ENCODE measurements around the gene ABCA4.
"Not testable (repeated sequence)": the region's sequence is repeated elsewhere in the genome, so short reads cannot be mapped to it uniquely, and the experiment has no call there.

The ABCA4 gene

GRCh38 chr1:94120991-94121390, at the start of gene ABCA4:
TSS of gene ABCA4 (minus strand) at chr1:94121148. CDS start at chr1:94121045, 103 bp downstream.
- DNase-seq (ENCODE audit: low read depth), result no peak

DNA sequence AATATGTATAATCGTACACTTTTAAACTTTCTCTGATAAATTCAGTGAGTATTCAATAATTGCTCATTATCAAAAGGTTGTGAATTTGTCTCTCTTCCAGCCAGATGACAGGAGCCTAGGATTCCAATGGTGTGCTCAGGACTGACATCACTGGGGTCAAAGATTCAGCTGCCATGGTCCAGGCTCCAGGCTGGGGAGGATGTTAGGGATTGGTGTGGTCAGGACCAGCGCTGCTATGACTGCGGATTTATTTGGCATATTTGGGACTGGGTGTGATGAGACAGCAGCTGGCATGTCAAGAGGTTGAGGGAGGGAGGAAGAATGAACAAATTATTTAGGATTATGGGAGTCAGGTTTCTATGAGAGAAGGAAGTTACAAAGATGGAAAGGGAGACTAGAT, 48.2 kb upstream of the ABCA4 start:
- no peak for DNase-seq (ENCODE audit: low read depth)

DNA sequence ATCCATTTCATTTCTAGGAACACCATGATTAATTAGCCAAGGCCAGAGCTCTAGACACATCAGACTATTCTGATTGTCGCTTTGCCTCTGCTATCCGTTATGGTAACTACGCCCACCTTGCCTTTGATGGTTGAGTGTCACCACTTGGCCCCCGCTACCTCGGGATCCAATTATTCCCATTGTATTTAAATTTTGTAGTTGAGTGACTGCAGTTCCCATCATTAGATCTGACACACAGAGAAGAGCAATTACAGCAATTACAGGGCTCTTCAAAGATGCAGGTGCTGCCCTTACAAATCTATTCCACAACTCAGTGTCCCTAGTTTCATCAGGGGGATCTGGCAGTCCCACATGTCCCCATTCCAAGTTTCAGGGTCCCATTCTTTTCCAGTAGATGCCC, 44.9 kb upstream of the ABCA4 start:
- no peak for DNase-seq (ENCODE audit: low read depth)

GRCh38 chr1:94164885-94165284, 43.9 kb upstream of the ABCA4 start:
- not testable (repeated sequence) for DNase-seq (ENCODE audit: low read depth)

GRCh38 chr1:94164121-94164520, 43.2 kb upstream of the ABCA4 start:
- not testable (repeated sequence) for DNase-seq (ENCODE audit: low read depth)

DNA sequence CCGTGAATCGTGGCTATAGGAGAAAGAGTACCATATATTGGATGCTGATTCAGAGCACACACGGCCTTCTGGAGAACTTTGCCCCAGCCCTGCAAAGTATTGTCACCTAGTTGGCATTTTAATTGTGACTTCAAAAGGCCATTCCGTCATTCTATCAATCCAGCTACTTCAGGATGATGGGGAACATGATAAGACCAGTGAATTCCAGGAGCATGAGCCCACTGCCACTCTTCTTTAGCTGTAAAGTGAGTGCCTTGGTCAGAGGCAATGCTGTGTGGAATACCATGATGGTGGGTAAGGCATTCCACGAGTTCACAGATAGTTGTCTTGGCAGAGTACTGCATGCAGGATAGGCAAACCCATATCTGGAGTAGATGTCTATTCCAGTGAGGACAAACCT, 42.3 kb upstream of the ABCA4 start:
- not testable (repeated sequence) for DNase-seq (ENCODE audit: low read depth)

DNA sequence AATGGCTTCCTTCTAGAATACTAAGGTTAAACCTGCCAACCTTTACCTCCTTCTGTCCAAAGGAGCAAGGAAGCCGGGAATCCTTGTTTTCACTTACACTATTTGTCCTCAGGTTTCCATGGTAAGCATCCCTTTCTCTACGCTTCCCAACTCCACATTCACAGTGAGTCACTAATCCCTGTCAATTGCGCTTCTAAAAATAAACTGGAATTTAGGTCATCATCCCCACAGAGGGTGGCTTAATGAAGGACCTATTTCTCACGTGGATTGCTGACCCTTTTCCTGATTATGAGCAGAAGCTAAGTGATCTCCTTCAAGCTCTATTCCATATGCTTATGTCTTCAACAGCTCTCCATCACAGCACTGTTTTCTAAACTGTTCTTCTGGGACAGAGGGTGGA, 39.9 kb upstream of the ABCA4 start:
- no peak for DNase-seq (ENCODE audit: low read depth)

DNA sequence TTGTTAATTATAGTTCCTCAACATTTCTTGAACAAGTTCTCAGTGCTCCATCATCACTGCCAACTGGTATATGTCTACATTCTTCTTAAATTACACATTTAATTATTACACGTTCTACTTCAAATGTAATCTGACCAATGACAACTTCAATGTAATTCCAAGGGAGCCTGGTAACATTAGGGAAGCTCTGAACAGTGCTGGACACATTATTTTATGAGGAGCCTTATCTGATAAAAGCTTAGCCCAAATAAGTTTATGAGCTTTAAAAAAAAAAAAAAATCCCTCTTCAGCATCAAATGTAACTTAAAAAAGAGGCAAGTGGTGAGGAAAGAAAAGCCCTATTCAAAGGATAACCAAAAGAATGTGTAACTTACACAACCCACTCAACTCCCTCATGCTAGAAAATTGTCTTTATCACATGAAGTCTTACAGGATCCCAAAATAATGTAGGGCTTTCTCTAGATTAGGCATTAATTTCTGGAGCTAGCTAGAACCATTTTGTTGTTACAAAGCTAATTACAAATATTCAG, 35.2 kb upstream of the ABCA4 start:
- no peak for DNase-seq (ENCODE audit: low read depth)

DNA sequence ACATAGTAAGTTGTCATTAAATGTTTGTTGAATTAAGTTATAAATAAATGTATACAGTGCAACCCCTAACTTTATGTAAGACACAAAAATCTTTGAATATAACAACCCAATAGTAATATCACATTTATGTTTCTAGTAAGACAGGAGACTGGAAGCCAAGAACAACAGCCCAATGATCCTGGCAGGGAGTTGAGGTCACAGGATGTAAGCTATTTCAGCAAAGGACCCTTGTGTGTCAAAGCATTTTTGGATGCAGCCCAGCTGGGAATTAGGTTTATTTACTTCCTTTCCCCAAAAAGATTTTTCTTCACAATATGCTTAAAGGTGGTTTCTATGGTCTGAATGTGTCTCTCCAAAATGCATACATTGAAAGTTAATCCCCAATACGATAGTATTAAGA, 34.0 kb upstream of the ABCA4 start:
- no peak for DNase-seq (ENCODE audit: low read depth)

- DNase-seq (ENCODE audit: low read depth), result no peak
Observed at GRCh38 chr1:94153133-94153532, 32.2 kb upstream of the ABCA4 start.

DNA sequence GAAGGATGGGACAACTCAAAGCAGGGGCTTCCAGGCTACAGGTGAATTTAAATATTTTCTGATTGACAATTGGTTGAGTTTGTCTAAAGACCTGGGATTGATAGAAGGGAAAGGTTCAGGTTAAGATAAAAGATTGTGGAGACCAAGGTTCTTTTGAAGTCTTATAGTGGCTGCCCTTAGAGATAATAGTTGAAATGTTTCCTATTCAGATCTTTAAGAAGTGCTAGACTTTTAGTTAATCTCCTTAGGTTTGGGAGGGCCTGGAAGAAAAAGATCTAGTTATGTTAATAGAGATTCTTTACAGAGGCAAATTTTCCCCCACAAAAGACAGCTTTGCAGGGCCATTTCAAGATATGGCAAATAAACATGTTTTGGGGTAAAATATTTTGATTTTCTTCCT, 28.2 kb upstream of the ABCA4 start:
- DNase-seq (ENCODE audit: low read depth), result not testable (repeated sequence)

DNA sequence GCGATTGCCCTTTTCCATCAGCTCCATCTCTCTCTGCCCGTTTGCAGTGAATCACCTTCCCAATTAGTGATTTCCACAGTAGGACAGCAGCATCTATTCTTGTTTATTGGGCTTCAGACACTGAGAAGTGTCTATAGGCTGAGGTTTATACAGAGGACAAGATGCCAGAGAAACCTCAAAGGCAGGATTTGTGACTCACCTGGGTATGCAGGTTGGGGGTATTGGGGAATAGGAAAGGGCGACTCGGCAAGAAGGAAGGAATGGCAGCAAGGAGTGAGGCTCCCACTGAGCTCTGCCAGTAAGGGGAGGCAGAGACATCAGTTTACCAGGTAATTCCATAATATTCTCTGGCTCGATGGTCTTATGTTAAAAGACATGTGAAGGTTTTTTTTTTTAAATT, 25.3 kb upstream of the ABCA4 start:
- DNase-seq (ENCODE audit: low read depth), result no peak

DNA sequence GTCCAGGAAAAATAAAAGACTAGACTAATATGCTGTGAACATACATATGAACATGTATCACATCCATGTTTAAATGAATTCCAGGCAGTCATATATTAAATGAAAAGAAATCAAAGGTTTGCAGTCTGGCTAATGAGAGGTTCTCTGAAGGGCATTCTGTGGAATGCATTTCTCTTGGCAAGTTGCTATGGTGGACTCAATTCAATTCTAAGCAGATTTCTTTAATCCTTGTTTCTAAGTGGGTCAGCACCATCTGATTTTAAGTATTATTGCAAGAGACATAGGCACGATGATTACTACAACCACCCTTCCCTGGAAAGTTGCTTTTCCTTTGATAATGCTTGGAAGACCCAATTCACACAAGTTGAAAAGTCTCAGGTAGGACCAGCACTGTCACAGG, 23.9 kb upstream of the ABCA4 start:
- no peak for DNase-seq (ENCODE audit: low read depth)

GRCh38 chr1:94143809-94144176, 22.8 kb upstream of the ABCA4 start:
- no peak for DNase-seq (ENCODE audit: low read depth)

GRCh38 chr1:94143173-94143808, 22.3 kb upstream of the ABCA4 start:
- DNase-seq (ENCODE audit: low read depth), result no peak

- no peak for DNase-seq (ENCODE audit: low read depth)
Observed at GRCh38 chr1:94142583-94142982, 21.6 kb upstream of the ABCA4 start.

DNA sequence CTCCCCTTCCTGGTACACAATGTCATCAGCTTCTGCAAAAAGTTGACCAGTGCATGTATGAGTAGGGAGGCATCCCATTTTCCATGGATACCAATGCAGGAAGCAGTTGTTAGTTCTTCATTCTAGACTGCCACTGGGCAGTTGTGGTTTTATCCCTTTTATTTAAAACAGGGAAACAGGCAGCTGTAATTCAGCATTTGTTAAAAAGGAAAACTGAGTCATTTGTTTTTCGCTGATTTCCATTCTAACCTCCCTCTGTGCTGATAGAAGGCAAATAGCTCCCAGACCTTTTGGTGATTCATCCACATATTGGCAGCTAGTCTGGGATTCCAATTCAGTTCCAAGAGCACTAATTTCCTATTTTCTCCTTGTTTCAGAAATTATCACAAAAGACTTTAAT, 21.1 kb upstream of the ABCA4 start:
- no peak for DNase-seq (ENCODE audit: low read depth)

DNA sequence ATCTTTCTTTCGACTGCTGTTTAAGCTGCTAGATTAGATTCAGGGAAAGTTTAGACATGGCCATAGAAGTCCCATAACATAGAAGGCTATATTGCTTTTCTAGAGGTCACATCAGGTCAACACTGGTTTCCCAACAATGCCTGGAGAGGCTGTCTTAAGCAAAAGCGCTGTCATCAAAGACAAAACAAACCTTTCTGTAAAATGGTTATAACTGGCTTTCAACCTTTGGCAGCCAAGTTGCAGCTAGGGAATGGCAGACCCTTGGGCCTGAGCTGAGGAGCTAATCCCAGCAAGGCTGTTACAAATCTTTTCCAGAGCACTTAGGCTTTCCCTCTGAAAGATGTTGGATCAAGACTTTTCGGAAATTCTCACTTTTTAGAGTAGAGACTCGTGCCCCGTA, 11.2 kb upstream of the ABCA4 start:
- DNase-seq (ENCODE audit: low read depth), result no peak

DNA sequence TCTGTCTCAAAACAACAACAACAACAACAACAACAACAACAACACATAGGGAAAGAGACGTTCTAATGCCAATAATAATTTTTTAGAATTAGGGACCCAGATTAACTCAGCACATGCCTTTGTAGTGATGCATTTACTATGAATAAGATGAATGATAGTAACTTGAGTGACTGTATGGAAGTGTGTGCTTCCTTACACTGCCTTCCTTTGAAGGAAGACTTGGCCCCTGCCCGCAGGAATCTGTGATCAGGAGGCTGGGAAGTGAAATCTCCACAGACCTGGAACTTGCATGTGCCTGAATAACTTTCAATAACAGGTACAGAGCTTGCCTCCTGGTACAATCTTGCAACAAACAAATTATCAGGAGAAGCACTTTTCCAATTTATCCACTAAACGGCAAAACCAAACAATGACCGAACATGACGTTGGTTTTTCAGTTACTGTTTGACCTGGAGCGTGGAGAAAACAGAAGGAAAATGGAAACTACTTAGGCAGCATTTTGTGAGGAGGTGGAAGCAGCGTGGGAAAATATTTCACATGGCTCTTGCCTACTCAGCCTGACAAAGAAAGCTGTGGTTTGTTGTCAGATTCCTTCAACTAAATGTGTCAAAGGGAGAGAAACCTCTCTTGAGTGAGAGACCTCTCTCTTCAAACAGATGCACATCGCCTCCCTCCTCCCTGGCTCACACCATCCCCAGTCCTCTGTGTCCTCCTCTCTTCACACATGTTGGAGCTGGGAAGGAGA, 10.1 kb upstream of the ABCA4 start:
- no peak for DNase-seq (ENCODE audit: low read depth)

DNA sequence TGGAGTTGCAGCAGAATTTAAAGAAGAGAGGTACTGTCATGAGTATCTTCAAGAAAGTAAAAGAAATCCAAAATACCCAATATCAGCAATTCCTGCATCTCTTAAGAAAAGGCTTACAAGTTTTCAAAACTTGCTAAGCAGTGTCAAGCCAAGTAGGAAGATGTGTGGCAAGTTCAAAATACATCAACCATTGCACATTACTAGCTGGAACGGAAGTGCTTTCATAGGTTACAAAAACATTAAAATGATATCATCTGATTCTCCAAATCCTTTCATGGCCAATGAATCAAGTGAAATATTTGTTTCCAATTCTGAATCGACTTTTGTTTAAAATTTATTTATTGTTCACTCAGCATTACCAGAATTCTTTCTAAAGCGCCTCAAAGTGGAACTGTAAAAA, 5.7 kb upstream of the ABCA4 start:
- DNase-seq (ENCODE audit: low read depth), result no peak

GRCh38 chr1:94125551-94126514, 4.9 kb upstream of the ABCA4 start:
- DNase-seq (ENCODE audit: low read depth), result no peak

- no peak for DNase-seq (ENCODE audit: low read depth)
Observed at GRCh38 chr1:94124538-94124937, 3.6 kb upstream of the ABCA4 start.

All from HS-27A (cell line).